ENCODE data around the gene CUL9. TPM values are rescaled to one million over a fixed set of nuclear protein-coding genes. Genes with fewer than 3 reads are reported as not detected.

The CUL9 gene
- total and polyA plus RNA-seq, 4 donors, result 20.8 to 68.5 (median 42.7) TPM

GRCh38 chr6:43220439-43220951 is 38.5 kb downstream of the CUL9 start:
- Histone ChIP-seq H3K36me3 (ENCODE audit: control insufficient read depth, insufficient read depth, low read length) (peaks cover 74% of the 10 kb centered on the region), H3K9me3 (ENCODE audit: control insufficient read depth, insufficient read depth, low read length) (no peaks in the 10 kb centered on the region), H3K27me3 (ENCODE audit: control insufficient read depth, insufficient read depth, low read length) (no peaks in the 10 kb centered on the region), H3K4me3 (ENCODE audit: low read depth, low read length) (no peak overlapping the region), H3K27ac (ENCODE audit: low read depth, low read length) (no peak overlapping the region), H3K4me1 (ENCODE audit: control insufficient read depth, insufficient read depth, low read length) (peaks cover 23% of the 10 kb centered on the region)
- DNase-seq (ENCODE audit: low read depth in 4 of 6, low spot score in 6 of 6), result no peak
- WGBS (ENCODE audit: insufficient coverage), result 83% methylated on average over 16 of the region's 16 CpGs

- Histone ChIP-seq H3K9me3 (ENCODE audit: control insufficient read depth, insufficient read depth, low read length) (no peaks in the 10 kb centered on the region), H3K36me3 (ENCODE audit: control insufficient read depth, insufficient read depth, low read length) (peaks cover 75% of the 10 kb centered on the region), H3K27me3 (ENCODE audit: control insufficient read depth, insufficient read depth, low read length) (no peaks in the 10 kb centered on the region), H3K4me1 (ENCODE audit: control insufficient read depth, insufficient read depth, low read length) (peaks cover 23% of the 10 kb centered on the region), H3K27ac (ENCODE audit: low read depth, low read length) (peak overlapping the region; percentile 84), H3K4me3 (ENCODE audit: low read depth, low read length) (no peak overlapping the region)
- peak in 5 of 6 donors; percentile 50 to 88 (median 62) for DNase-seq (ENCODE audit: low read depth in 4 of 6, low spot score in 6 of 6)
- WGBS (ENCODE audit: insufficient coverage), result 58% methylated on average over 17 of the region's 20 CpGs
These were observed 39.3 kb downstream of the CUL9 start for GRCh38 chr6:43221046-43221972.

- H3K9me3 ChIP-seq (ENCODE audit: control insufficient read depth, insufficient read depth, low read length), result no peaks in the 10 kb centered on the region
- H3K27me3 ChIP-seq (ENCODE audit: control insufficient read depth, insufficient read depth, low read length), result no peaks in the 10 kb centered on the region
- H3K27ac ChIP-seq (ENCODE audit: low read depth, low read length), result peak overlapping the region; percentile 84
- H3K36me3 ChIP-seq (ENCODE audit: control insufficient read depth, insufficient read depth, low read length), result peaks cover 68% of the 10 kb centered on the region
- WGBS (ENCODE audit: insufficient coverage), result 84% methylated on average over 10 of the region's 15 CpGs
- H3K4me1 ChIP-seq (ENCODE audit: control insufficient read depth, insufficient read depth, low read length), result peaks cover 23% of the 10 kb centered on the region
- no peak overlapping the region for H3K4me3 ChIP-seq (ENCODE audit: low read depth, low read length)
- no peak for DNase-seq (ENCODE audit: low read depth in 4 of 6, low spot score in 6 of 6)
These were observed 40.5 kb downstream of the CUL9 start for GRCh38 chr6:43222418-43223059.

GRCh38 chr6:43223175-43223574 is 41.2 kb downstream of the CUL9 start:
- WGBS (ENCODE audit: insufficient coverage), result 92% methylated on average over 14 of the region's 14 CpGs
- no peak overlapping the region for H3K4me3 ChIP-seq (ENCODE audit: low read depth, low read length)
- no peaks in the 10 kb centered on the region for H3K27me3 ChIP-seq (ENCODE audit: control insufficient read depth, insufficient read depth, low read length)
- no peak for DNase-seq (ENCODE audit: low read depth in 4 of 6, low spot score in 6 of 6)
- peaks cover 68% of the 10 kb centered on the region for H3K36me3 ChIP-seq (ENCODE audit: control insufficient read depth, insufficient read depth, low read length)
- H3K9me3 ChIP-seq (ENCODE audit: control insufficient read depth, insufficient read depth, low read length), result no peaks in the 10 kb centered on the region
- peaks cover 27% of the 10 kb centered on the region for H3K4me1 ChIP-seq (ENCODE audit: control insufficient read depth, insufficient read depth, low read length)
- no peak overlapping the region for H3K27ac ChIP-seq (ENCODE audit: low read depth, low read length)

GRCh38 chr6:43226192-43226851 is 44.3 kb downstream of the CUL9 start:
- Histone ChIP-seq H3K27ac (ENCODE audit: low read depth, low read length) (no peak overlapping the region), H3K4me3 (ENCODE audit: low read depth, low read length) (no peak overlapping the region), H3K4me1 (ENCODE audit: control insufficient read depth, insufficient read depth, low read length) (peaks cover 33% of the 10 kb centered on the region), H3K27me3 (ENCODE audit: control insufficient read depth, insufficient read depth, low read length) (no peaks in the 10 kb centered on the region), H3K9me3 (ENCODE audit: control insufficient read depth, insufficient read depth, low read length) (no peaks in the 10 kb centered on the region), H3K36me3 (ENCODE audit: control insufficient read depth, insufficient read depth, low read length) (peaks cover 40% of the 10 kb centered on the region)
- no peak for DNase-seq (ENCODE audit: low read depth in 4 of 6, low spot score in 6 of 6)
- 90% methylated on average over 6 of the region's 11 CpGs for WGBS (ENCODE audit: insufficient coverage)

- DNase-seq (ENCODE audit: low read depth in 4 of 6, low spot score in 6 of 6), result peak; percentile 58 to 91 (median 63)
- Histone ChIP-seq H3K27me3 (ENCODE audit: control insufficient read depth, insufficient read depth, low read length) (peaks cover 2% of the 10 kb centered on the region), H3K4me1 (ENCODE audit: control insufficient read depth, insufficient read depth, low read length) (peaks cover 18% of the 10 kb centered on the region), H3K9me3 (ENCODE audit: control insufficient read depth, insufficient read depth, low read length) (no peaks in the 10 kb centered on the region), H3K4me3 (ENCODE audit: low read depth, low read length) (peak within 1 kb of the TSS; percentile 45), H3K36me3 (ENCODE audit: control insufficient read depth, insufficient read depth, low read length) (peaks cover 15% of the 10 kb centered on the region), H3K27ac (ENCODE audit: low read depth, low read length) (no peak within 1 kb of the TSS)
- WGBS (ENCODE audit: insufficient coverage), result 2% methylated on average over 82 of the region's 82 CpGs
These were observed 47.2 kb downstream of the CUL9 start, which contains the start of gene DNPH1 for GRCh38 chr6:43228951-43229802. Gene DNPH1 (minus strand): TSS chr6:43229481. CDS start chr6:43229456, 25 bp downstream.

- H3K27ac ChIP-seq (ENCODE audit: low read depth, low read length), result no peak overlapping the region
- no peak overlapping the region for H3K4me3 ChIP-seq (ENCODE audit: low read depth, low read length)
- DNase-seq (ENCODE audit: low read depth in 4 of 6, low spot score in 6 of 6), result no peak
- peaks cover 18% of the 10 kb centered on the region for H3K4me1 ChIP-seq (ENCODE audit: control insufficient read depth, insufficient read depth, low read length)
- 77% methylated on average over 13 of the region's 17 CpGs for WGBS (ENCODE audit: insufficient coverage)
- H3K9me3 ChIP-seq (ENCODE audit: control insufficient read depth, insufficient read depth, low read length), result no peaks in the 10 kb centered on the region
- peaks cover 12% of the 10 kb centered on the region for H3K36me3 ChIP-seq (ENCODE audit: control insufficient read depth, insufficient read depth, low read length)
- H3K27me3 ChIP-seq (ENCODE audit: control insufficient read depth, insufficient read depth, low read length), result peaks cover 2% of the 10 kb centered on the region
These were observed 48.0 kb downstream of the CUL9 start for GRCh38 chr6:43229803-43230620.

- H3K9me3 ChIP-seq (ENCODE audit: control insufficient read depth, insufficient read depth, low read length), result no peaks in the 10 kb centered on the region
- WGBS (ENCODE audit: insufficient coverage), result 90% methylated on average over 2 of the region's 4 CpGs
- H3K4me1 ChIP-seq (ENCODE audit: control insufficient read depth, insufficient read depth, low read length), result peaks cover 18% of the 10 kb centered on the region
- H3K4me3 ChIP-seq (ENCODE audit: low read depth, low read length), result no peak overlapping the region
- H3K27me3 ChIP-seq (ENCODE audit: control insufficient read depth, insufficient read depth, low read length), result peaks cover 2% of the 10 kb centered on the region
- peaks cover 3% of the 10 kb centered on the region for H3K36me3 ChIP-seq (ENCODE audit: control insufficient read depth, insufficient read depth, low read length)
- DNase-seq (ENCODE audit: low read depth in 4 of 6, low spot score in 6 of 6), result no peak
- no peak overlapping the region for H3K27ac ChIP-seq (ENCODE audit: low read depth, low read length)
These were observed 49.1 kb downstream of the CUL9 start for GRCh38 chr6:43231053-43231452.
